ENCODE results near the gene CATSPERD.
A peak's percentile ranks its signal among the peaks of the same experiment; 100 is the strongest.
"Not testable (repeated sequence)": the region's sequence is repeated elsewhere in the genome, so short reads cannot be mapped to it uniquely, and the experiment has no call there.

The CATSPERD gene

GRCh38 chr19:5698635-5699422 lies 21.6 kb upstream of the CATSPERD start:
- no peak for DNase-seq

- no peak for DNase-seq
These were observed 19.9 kb upstream of the CATSPERD start for GRCh38 chr19:5700455-5701092.

DNA sequence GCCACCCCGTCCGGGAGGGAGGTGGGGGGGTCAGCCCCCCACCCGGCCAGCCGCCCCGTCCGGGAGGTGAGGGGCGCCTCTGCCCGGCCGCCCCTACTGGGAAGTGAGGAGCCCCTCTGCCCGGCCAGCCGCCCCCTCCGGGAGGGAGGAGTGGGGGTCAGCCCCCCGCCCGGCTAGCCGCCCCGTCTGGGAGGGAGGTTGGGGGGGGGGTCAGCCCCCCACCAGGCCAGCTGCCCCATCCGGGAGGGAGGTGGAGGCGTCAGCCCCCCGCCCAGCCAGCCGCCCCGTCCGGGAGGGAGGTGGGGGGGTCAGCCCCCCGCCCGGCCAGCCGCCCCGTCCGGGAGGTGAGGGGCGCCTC lies 18.4 kb upstream of the CATSPERD start:
- DNase-seq: not testable (repeated sequence)

- no peak for DNase-seq
These were observed 16.3 kb upstream of the CATSPERD start for GRCh38 chr19:5703819-5704818.

DNA sequence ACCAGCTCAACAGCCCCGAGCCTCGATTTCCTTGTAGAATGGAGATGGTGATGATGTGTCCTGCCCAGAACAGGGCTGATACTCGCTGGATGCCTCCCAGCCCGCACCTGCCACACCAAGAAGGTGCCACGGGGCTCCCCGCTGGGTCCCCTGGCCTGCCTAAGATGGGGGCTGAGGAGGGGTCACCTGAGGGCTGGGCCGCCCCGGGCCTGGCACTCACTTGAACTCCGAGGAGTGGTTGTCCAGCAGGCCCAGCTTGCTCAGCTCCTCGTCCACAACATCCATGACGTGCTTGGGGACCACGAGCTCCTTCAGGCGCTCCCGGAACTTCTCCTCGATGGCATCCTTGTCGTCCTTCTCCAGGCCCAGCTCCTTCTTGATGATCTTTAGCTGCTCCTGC lies 14.9 kb upstream of the CATSPERD start:
- DNase-seq: no peak

GRCh38 chr19:5706876-5707573 lies 13.4 kb upstream of the CATSPERD start:
- no peak for DNase-seq

DNA sequence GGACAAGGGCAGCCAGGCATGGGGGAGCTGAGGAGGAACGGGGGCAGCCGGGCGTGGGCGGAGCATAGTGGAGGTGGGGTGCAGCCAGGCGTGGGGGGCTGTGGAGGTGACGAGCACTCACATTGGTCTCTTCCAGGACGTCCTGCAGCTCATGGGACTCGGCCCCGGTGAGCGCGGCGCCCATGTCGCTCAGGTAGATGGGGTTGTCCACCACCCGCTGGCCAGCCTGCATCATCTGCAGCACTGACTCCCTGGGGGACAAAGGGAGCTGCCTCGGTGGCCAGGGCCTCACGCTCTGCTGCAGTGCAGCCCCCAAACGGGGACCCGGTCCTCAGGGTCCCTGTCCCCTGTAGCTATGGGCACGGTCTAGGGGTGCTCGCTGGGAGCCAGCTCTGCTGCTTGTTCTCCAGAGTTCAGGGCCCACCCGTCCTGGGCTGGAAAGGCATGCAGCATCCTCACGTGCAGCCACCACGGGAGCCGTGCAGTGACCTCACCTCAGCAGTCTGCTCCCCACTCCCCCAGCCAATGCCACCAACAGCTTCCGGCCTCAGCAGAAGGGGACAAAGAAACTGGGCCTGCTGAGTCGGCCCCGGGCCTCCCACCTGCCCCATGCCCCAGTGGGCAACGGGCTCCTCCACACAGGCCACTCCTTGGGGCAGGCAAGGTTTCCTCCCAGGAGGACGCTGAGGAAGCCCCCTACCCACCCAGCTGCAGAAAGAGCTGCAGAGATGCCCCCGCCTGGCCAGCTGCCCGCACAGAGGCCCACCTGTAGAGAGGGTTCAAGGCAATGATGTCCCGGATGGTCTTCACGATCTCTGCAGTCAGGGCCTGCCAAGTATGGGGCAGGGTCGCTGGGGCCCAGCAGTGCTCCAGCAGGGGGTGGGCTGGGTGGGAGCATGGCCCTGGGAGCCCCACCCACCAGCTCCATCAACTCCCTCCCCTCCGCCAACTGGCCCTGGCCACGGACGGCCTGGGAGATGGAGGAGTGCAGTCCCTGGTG lies 12.6 kb upstream of the CATSPERD start:
- DNase-seq: no peak

GRCh38 chr19:5711025-5711424 lies 9.4 kb upstream of the CATSPERD start:
- no peak for DNase-seq

DNA sequence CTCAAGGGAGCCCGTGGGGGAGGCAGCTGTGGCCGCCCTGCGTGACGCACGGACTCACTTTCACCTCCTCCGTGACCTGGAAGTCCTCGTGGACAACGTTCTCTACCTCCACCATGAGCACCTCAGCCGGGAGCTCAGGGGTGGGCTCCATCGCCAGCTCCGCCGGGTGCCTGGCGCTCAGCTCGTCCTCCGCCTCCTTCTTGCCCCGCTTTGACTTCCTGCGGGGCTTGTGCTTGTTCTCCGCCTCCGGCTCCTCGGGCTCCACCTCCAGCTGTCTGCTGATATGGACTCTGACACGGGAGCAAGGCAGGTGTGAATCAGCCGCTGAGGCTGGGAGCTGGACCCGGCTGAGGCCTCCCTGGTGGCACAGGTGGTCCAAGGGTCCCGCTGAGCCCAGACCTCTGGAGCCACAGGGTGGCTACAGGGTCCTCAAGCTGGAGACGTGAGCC lies 8.7 kb upstream of the CATSPERD start:
- DNase-seq: no peak

- no peak for DNase-seq
These were observed 7.2 kb upstream of the CATSPERD start for GRCh38 chr19:5713228-5713627.

- no peak for DNase-seq
These were observed 5.6 kb upstream of the CATSPERD start for GRCh38 chr19:5714816-5715215.

GRCh38 chr19:5717215-5717935 lies 3.1 kb upstream of the CATSPERD start:
- DNase-seq: no peak

DNA sequence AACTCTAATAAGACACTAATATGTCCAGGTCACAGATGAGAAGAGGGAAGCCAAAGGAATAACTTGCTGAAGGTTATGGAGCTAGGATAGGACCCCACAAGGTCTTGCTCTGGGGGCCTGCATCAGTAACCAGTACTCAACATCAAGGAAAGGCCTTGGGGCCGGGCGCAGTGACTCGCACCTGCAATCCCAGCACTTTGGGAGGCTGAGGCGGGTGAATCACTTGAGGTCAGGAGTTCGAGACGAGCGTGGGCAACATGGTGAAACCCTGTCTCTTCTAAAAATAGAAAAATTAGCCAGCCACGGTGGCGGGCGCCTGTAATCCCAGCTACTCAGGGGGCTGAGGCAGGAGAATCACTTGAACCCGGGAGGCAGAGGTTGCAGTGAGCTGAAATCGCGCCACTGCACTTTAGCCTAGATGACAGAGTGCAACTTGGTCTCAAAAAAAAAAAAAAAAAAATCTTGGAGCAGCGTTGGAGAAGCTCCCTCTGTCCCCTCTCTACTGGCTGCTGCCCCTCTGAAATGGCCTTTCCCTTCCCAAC lies 2.3 kb upstream of the CATSPERD start:
- peak; percentile 71 for DNase-seq

GRCh38 chr19:5718579-5719273 lies 1.7 kb upstream of the CATSPERD start:
- peak; percentile 67 for DNase-seq

DNA sequence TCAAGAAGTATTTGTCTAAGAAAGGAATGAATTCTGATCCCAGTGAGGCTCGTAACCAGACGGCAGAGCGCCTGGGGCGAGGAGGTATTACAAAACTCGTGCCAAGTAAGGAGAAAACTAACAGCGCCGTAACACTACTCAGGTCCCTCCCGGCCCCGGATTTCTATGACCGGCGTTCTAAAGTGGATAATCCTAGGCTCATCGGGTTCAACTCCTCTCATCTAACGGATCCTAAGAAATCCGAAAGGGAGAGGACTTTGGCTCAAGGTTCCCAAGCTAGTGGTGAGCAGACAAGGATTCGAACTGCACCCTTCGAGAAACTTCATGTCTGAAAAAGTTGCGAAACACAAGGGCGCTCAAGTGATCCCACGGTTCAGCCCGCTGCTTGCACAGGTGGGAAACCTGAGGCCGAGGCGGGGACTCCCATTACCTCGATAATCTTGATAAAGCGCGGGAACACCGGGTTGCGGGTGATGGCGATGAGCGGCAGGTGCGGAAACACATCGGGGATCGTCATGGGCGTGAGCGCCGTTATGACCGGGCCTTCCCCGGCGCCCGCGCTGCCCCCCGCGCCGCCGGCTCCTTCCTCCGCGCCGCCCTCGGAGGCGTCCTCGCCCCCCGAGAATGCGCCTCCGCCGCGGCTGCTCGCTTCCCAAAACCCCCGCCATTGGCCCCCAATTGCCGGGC lies 1.0 kb upstream of the CATSPERD start:
- no peak for DNase-seq

DNA sequence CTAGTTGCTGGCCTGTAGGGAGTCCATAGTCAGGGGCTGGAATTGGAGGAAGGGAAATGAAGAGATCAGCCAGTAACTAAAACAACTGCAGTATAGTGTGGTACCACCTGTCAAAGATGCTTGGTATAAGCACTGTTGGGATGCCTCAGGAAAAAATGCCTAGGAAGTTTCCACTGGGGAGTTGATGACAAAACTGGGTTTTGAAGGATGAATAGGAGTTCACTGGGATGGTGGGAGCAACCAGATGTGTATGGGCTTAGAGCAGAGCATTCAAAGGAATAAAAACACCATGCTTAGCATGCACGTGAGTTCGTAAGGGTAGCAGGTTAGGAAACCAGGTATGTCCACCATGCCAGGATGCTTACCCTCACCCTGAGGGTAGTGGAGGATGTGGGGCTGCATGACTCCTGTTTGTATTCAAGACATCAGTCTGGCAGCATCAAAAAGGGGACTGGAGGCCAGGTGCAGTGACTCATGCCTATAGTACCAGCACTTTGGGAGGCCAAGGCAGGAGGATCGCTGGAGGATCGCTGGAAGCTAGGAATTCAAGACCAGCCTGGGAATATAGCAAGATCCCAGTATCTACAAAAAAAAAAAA lies 7.1 kb downstream of the CATSPERD start:
- DNase-seq: no peak

DNA sequence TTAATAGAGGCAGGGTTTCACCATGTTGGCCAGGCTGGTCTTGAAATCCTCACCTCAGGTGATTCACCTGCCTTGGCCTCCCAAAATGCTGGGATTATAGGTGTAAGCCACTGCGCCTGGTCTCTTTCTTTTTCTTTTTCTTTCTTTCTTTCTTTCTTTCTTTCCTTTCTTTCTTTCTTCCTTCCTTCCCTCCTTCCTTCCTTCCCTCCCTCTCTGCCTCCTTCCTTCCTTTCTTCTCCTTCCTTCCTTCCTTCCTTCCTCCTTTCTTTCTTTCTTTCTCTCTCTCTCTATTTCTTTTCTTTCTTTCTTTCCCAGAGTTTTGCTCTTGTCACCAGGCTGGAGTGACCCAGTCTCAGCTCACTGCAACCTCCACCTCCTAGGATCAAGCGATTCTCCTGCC lies 12.7 kb downstream of the CATSPERD start:
- DNase-seq: not testable (repeated sequence)

- no peak for DNase-seq
These were observed 18.0 kb downstream of the CATSPERD start for GRCh38 chr19:5738423-5738822.

DNA sequence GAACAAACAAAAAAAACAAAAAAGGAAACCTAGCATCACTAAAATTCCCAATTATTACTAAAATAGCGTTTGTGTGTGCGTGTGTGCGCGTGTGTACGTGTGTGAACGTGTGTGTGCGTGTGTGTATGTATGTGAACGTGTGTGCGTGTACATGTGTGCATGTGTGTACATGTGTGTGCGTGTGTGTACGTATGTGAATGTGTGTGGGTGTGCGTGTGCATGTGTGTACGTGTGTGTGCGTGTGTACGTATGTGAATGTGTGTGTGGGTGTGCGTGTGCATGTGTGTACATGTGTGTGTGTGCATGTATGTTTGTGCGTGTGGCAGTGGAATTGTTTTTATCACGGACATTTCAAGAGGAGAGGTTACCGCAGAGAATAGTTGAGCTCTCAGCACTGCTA lies 21.6 kb downstream of the CATSPERD start:
- no peak for DNase-seq
